Thoracic aorta (tissue), 2 donors: ENCODE measurements around the gene GSDME. TPM values are rescaled to one million over a fixed set of nuclear protein-coding genes. Genes with fewer than 3 reads are reported as not detected.

Experiments used
- total RNA-seq, 2 donors: library from RNA; depleted of rRNA; stranded (reverse); fragments of >200 nt; gene quantifications; one replicate each; pipeline versions ENCODE4 v1.1.0 to v1.2.3, GENCODE V29; 2016

Gene GSDME
- total RNA-seq, 2 donors from 2014 or later, result 7.3 to 21.7 TPM

Other genes with a start within 250 kb of the GSDME start
- 10 to 100 TPM; 16.4 to 21.1 TPM for gene PALS2, start 184.0 kb downstream of the GSDME start, total RNA-seq
- 1 to 10 TPM; 5.5 to 7.9 TPM for gene OSBPL3, start 222.7 kb upstream of the GSDME start, total RNA-seq